Testis (tissue), 2 donors: ENCODE data around the gene PHLDA2.

Source experiments
- CTCF ChIP-seq, 3 experiments: fragments of 450-650 bp in 2 of 3; fragments of 200-600 bp in 1 of 3; sonication (generic) in 1 of 3; IDR thresholded peaks; one replicate each; pipeline ENCODE4 v1.5.1; 2016 to 2019; ENCODE audit warnings: antibody characterized with exemption in 3 of 3, mild to moderate bottlenecking in 2 of 3, moderate library complexity in 1 of 3
- POLR2A ChIP-seq: fragments of 450-650 bp; IDR thresholded peaks from one replicate; pipeline ENCODE4 v1.6.1; 2017; ENCODE audit warnings: antibody characterized with exemption, mild to moderate bottlenecking, moderate library complexity

GRCh38 chr11:2940147-2940920 is 11.1 kb upstream of the PHLDA2 start:
- TF ChIP-seq CTCF (IDR thresholded peaks at IDR 0.05): no peak
- TF ChIP-seq POLR2A: no peak
